GM10266 (cell line): ENCODE results near the gene UBXN10.

Experiments used
- DNase-seq: peaks from one replicate; pipeline ENCODE4 v3.0.0; 2012; ENCODE audit errors: extremely low spot score
- TF ChIP-seq, protein P1 (sequence below): IDR thresholded peaks from 2 replicates; pipeline ENCODE4 v1.5.1; 2012; ENCODE audit warnings: mild to moderate bottlenecking, low read depth; ENCODE audit not compliant: control insufficient read depth, insufficient read depth; ENCODE audit errors: missing control alignments

Gene UBXN10, protein sequence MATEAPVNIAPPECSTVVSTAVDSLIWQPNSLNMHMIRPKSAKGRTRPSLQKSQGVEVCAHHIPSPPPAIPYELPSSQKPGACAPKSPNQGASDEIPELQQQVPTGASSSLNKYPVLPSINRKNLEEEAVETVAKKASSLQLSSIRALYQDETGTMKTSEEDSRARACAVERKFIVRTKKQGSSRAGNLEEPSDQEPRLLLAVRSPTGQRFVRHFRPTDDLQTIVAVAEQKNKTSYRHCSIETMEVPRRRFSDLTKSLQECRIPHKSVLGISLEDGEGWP

DNA sequence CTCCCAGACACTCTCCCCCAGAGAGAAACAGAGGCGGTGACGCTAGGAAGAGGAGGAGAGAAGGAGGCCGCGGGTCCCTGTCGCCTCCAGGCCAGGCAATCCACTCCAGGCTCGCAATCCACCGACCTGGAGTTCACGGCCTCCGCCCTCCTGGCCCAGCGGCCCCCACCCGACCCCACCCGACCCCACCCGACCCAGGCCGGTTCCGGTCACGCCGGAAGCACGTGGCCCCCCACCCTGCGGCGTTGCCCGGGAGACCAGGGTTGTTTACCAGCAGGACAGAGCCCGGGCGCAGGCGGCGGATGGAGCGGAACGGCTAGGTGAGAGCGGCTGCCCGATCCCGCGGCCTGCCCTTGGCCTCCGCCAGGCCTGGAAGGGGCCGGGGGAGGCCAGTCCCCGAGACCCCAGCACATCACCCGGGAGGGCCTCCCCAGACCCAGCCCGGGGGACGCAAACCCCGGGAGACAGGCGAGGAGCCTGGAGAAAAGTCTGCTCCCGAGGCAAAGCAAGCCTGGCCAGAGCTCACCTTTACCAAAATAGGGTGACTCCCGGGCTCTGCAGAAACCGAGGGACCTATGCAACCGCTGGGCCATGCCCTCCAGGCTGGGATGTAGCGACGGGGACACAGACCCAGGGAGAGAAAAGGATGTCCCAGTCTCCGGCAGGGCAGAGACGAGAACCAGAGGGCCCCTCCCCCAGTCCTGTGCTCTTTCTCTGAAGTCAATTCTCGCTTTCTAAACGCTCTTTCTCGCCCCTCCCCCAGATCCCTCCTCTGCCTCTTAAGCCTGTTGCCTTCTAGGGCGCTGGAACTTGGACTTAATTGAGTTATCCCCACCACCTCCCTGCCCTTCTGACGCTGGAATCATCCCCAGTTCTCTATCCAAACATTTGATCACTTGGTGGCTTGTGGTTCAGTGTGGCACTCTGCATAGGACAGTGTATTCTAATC is at the start of gene UBXN10, which contains the start of gene PLA2G2C:
Gene UBXN10 (plus strand): TSS at position 263 of the 949 bp plus-strand sequence. CDS start 4,466 bp downstream, outside the sequence.
Gene PLA2G2C (minus strand): TSS at position 685 of the 949 bp plus-strand sequence. CDS start 9,155 bp downstream, outside the sequence.
- peak; percentile 54 for DNase-seq
- TF ChIP-seq, protein P1, sequence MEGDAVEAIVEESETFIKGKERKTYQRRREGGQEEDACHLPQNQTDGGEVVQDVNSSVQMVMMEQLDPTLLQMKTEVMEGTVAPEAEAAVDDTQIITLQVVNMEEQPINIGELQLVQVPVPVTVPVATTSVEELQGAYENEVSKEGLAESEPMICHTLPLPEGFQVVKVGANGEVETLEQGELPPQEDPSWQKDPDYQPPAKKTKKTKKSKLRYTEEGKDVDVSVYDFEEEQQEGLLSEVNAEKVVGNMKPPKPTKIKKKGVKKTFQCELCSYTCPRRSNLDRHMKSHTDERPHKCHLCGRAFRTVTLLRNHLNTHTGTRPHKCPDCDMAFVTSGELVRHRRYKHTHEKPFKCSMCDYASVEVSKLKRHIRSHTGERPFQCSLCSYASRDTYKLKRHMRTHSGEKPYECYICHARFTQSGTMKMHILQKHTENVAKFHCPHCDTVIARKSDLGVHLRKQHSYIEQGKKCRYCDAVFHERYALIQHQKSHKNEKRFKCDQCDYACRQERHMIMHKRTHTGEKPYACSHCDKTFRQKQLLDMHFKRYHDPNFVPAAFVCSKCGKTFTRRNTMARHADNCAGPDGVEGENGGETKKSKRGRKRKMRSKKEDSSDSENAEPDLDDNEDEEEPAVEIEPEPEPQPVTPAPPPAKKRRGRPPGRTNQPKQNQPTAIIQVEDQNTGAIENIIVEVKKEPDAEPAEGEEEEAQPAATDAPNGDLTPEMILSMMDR = no peak

GRCh38 chr1:20136249-20136648 is 49.6 kb upstream of the UBXN10 start:
- no peak for DNase-seq
- TF ChIP-seq, protein P1 = no peak

DNA sequence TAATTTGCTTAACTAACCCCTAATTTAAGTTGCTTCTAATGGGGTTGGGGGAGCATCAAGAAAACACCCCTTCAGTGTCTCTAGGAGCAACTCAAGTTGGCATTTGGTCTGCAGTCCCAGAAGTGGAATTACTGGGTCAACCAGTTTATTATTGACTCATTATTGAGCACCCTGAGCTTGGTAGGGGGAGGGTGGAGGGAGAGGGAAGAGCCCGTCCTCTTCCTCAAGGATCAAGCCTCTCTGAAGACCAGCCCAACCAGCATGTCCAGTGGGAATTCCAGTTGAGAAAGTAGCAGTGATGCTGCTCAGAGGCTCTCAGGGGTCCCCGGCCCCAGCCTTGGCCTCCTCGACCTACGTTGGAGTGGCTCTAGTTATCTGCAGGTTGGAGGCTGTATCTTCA is 48.8 kb upstream of the UBXN10 start:
- TF ChIP-seq, protein P1 = no peak
- no peak for DNase-seq

DNA sequence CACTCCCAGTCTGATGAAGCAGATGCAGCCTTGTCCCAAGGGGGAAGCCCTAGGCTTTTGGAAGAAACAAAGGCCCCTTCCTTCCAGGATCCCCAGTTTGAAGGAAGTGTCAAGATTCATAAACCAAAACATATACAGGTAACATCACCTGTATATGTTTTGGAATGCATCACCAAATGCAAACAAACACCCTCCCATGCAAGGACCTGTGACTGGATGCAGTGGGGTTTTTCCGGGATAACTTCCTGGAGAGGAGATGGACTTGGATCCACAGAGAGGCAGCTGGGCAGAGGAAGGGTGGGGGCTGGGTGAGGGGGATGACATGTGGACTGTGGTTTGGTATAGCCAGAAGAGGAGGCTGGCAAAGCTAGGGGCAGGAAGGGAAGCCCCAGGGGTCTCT is 48.3 kb upstream of the UBXN10 start:
- TF ChIP-seq, protein P1 = no peak

GRCh38 chr1:20138346-20138745 is 47.5 kb upstream of the UBXN10 start:
- TF ChIP-seq, protein P1 = no peak
- no peak for DNase-seq

More for the DNA sequence above, 48.3 kb upstream of the UBXN10 start:
- DNase-seq = no peak

GRCh38 chr1:20138961-20139550 is 46.8 kb upstream of the UBXN10 start, which contains the start of gene PLA2G2F:
Gene PLA2G2F (plus strand): TSS chr1:20139323. CDS start chr1:20139428, 105 bp downstream.
- TF ChIP-seq, protein P1 = no peak
- DNase-seq = no peak
